H1 (cell line): Measurements from ENCODE around the gene BRME1. TPM values are rescaled to one million over a fixed set of nuclear protein-coding genes. Genes with fewer than 3 reads are reported as not detected.

Experiments
- MAFK ChIP-seq: IDR thresholded peaks from 2 replicates; pipeline ENCODE4 v1.6.1; 2012; ENCODE audit warnings: low read depth, mild to moderate bottlenecking, improper control_type of control experiment, low read length
- polyA plus RNA-seq, 7 experiments: library from polyadenylated mRNA; depleted of rRNA in 3 of 7; stranded (reverse) in 5 of 7; unstranded in 2 of 7; fragments of >200 nt in 5 of 7; fragments of 200-250 nt in 2 of 7; gene quantifications; 1 replicate in 5 of 7; 2 replicates in 1 of 7; 4 replicates in 1 of 7; pipeline versions ENCODE4 v1.2.1 to v1.2.3, GENCODE V29; 2011 to 2013; ENCODE audit warnings: missing spikeins in 2 of 7, mixed read lengths in 2 of 7
- total RNA-seq: library from RNA; stranded (reverse); fragmentation: NEBNext Ultra II Directional; extraction: Animal tissue kit (Norgen Biotek cat#: 25700); gene quantifications from 2 replicates; pipeline ENCODE4 v1.2.1, GENCODE V29; 2021

BRME1 gene
- total and polyA plus RNA-seq, 2 of the 8 experiments (the other 6 are each of a cell fraction or from before 2014, with no cell fraction given), result 4.6 to 4.7 TPM

- TF ChIP-seq MAFK, result no peak
These were observed 8.9 kb upstream of the BRME1 start (continued) for GRCh38 chr19:13914777-13915176.
